ENCODE results near the gene CEACAM20. TPM values are rescaled to one million over a fixed set of nuclear protein-coding genes. Genes with fewer than 3 reads are reported as not detected.
"Not testable (repeated sequence)": the region's sequence is repeated elsewhere in the genome, so short reads cannot be mapped to it uniquely, and the experiment has no call there.

The CEACAM20 gene
- total RNA-seq, 1 donor from 2014 or later, result not detected

DNA sequence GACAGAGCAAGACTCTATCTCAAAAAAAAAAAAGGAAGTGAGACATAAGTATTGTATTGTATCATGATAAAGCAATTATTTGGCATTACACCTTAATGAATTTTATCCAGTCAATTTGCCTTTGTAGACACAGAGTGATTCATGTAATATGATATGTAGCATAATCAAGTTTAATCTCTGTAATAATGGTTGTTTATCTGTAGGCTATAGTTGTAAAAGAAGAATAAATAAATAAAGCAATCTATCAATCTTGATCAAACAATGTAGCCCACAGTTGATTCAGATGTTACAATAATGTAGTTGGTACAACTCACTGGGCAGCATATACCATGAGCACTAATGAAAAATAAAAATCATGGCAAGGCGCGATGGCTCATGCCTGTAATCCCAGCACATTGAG is 28.5 kb upstream of the CEACAM20 start:
- Histone ChIP-seq H3K27me3 (no peaks in the 10 kb centered on the region), H3K27ac (no peak overlapping the region), H3K9me3 (no peaks in the 10 kb centered on the region), H3K4me1 (no peaks in the 10 kb centered on the region), H3K36me3 (no peaks in the 10 kb centered on the region), H3K4me3 (no peak overlapping the region)
- TF ChIP-seq POLR2AphosphoS5 (IDR thresholded peaks at IDR 0.05; ENCODE audit: insufficient read depth in 1 of 2, low read depth in 1 of 2) (no peak), POLR2A (IDR thresholded peaks at IDR 0.05) (no peak), CTCF (IDR thresholded peaks at IDR 0.05) (no peak)
- intact Hi-C loops (cut with DNase I), result no loop called here
- no peak for DNase-seq (ENCODE audit: extremely low spot score in 2 of 2)

DNA sequence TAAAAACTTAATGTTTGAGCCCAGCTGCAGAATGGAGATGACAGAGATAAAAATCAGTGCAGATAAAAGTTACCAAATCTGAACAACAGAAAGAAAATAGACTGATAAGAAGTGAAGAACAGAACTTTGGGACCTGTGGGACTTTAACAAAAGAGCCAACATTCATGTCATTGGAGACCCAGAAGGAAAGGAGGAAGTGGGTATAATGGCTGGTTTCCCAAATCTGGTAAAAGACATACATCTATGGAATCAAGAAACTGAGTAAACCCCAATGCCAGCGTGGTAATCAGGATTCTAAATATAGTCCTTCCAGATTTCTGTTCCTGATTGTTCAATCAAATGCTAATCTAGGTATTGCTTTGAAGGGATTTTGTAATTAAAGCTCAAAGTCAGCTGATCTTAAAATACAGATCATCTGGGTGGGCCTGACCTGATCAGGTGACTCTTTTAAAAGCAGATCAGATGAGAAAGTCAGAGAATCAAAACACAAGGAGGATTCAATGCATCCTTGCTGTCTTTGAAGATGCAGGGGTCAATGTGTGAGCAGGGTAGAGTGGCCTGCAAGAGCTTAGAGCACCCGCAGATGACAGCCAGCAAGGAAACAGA is 25.3 kb upstream of the CEACAM20 start:
- Histone ChIP-seq H3K36me3 (no peaks in the 10 kb centered on the region), H3K4me1 (no peaks in the 10 kb centered on the region), H3K9me3 (no peaks in the 10 kb centered on the region), H3K27ac (no peak overlapping the region), H3K4me3 (no peak overlapping the region), H3K27me3 (no peaks in the 10 kb centered on the region)
- TF ChIP-seq CTCF (IDR thresholded peaks at IDR 0.05), result no peak
- no peak for TF ChIP-seq POLR2A (IDR thresholded peaks at IDR 0.05)
- TF ChIP-seq POLR2AphosphoS5 (IDR thresholded peaks at IDR 0.05; ENCODE audit: insufficient read depth in 1 of 2, low read depth in 1 of 2), result no peak
- DNase-seq (ENCODE audit: extremely low spot score in 2 of 2), result no peak
- intact Hi-C loops (cut with DNase I), result no loop called here

DNA sequence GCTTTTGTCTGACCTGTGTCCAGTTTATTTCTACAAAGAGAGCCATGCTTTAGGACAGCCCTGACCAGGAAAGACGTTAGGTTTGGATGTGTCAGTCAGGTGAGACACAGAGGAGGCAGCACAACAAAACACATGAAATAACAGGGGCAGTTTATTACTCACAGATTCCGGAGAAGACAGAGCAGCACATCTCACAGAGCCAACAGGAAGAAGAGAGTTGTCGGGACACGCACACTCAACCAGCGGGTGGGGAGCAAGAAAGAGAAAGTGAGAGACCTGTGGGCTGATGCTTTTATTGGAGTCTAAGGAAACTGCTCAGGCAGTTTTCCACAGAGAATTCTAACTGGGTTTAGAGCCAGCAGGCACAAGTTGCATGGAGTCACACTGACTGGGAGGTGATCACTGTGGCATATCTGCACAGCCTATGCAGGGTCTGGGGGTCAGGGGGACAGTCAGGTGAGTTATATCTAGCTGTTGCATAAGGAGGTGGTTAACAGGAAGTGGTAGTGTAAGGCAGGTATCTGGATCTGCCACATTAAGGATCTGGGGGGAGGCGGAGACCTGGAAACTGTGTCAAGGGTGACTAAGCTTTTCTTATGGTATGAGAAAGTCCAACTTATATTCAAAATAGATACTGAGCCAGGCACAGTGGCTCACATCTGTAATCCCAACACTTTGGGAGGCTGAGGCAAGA is 24.1 kb upstream of the CEACAM20 start:
- H3K27ac ChIP-seq, result no peak overlapping the region
- no peak for DNase-seq (ENCODE audit: extremely low spot score in 2 of 2)
- no peaks in the 10 kb centered on the region for H3K9me3 ChIP-seq
- no peaks in the 10 kb centered on the region for H3K4me1 ChIP-seq
- no peaks in the 10 kb centered on the region for H3K27me3 ChIP-seq
- intact Hi-C loops (cut with DNase I), result no loop called here
- TF ChIP-seq CTCF (IDR thresholded peaks at IDR 0.05) (no peak), POLR2A (IDR thresholded peaks at IDR 0.05) (no peak), POLR2AphosphoS5 (IDR thresholded peaks at IDR 0.05; ENCODE audit: insufficient read depth in 1 of 2, low read depth in 1 of 2) (no peak)
- H3K36me3 ChIP-seq, result no peaks in the 10 kb centered on the region
- no peak overlapping the region for H3K4me3 ChIP-seq

GRCh38 chr19:44552324-44552723 is 22.8 kb upstream of the CEACAM20 start:
- Histone ChIP-seq H3K36me3 (no peaks in the 10 kb centered on the region), H3K9me3 (no peaks in the 10 kb centered on the region), H3K4me1 (no peaks in the 10 kb centered on the region), H3K27me3 (no peaks in the 10 kb centered on the region), H3K4me3 (no peak overlapping the region), H3K27ac (no peak overlapping the region)
- DNase-seq (ENCODE audit: extremely low spot score in 2 of 2), result no peak
- intact Hi-C loops (cut with DNase I), result no loop called here
- TF ChIP-seq CTCF (IDR thresholded peaks at IDR 0.05), result no peak
- TF ChIP-seq POLR2AphosphoS5 (IDR thresholded peaks at IDR 0.05; ENCODE audit: insufficient read depth in 1 of 2, low read depth in 1 of 2), result no peak
- no peak for TF ChIP-seq POLR2A (IDR thresholded peaks at IDR 0.05)

- H3K27me3 ChIP-seq, result no peaks in the 10 kb centered on the region
- H3K9me3 ChIP-seq, result no peaks in the 10 kb centered on the region
- TF ChIP-seq POLR2AphosphoS5 (IDR thresholded peaks at IDR 0.05; ENCODE audit: insufficient read depth in 1 of 2, low read depth in 1 of 2), result no peak
- H3K27ac ChIP-seq, result no peak overlapping the region
- no peak overlapping the region for H3K4me3 ChIP-seq
- intact Hi-C loops (cut with DNase I), result no loop called here
- no peaks in the 10 kb centered on the region for H3K4me1 ChIP-seq
- no peaks in the 10 kb centered on the region for H3K36me3 ChIP-seq
- no peak for DNase-seq (ENCODE audit: extremely low spot score in 2 of 2)
Measured at GRCh38 chr19:44551850-44552249, 22.4 kb upstream of the CEACAM20 start.

GRCh38 chr19:44550976-44551375 is 21.5 kb upstream of the CEACAM20 start:
- H3K4me1 ChIP-seq; H3K36me3 ChIP-seq; H3K4me3 ChIP-seq; H3K27me3 ChIP-seq; H3K9me3 ChIP-seq; H3K27ac ChIP-seq; intact Hi-C loops (cut with DNase I); DNase-seq (ENCODE audit: extremely low spot score in 2 of 2): not testable (repeated sequence)

All from vagina (tissue), 2 donors.